GM12878 (cell line): Measurements from ENCODE around the gene TNNT2. TPM values are rescaled to one million over a fixed set of nuclear protein-coding genes. Genes with fewer than 3 reads are reported as not detected.

Source experiments
- ATAC-seq: fragments of 200-7000 bp; cut with Tn5 transposase; 3 replicates; pipeline ENCODE4 v1.9.1; 2020; ENCODE audit warnings: mild to moderate bottlenecking, moderate library complexity
- BruUV-seq: library from RNA; stranded (reverse); fragments of 400-500 nt; replicated peaks from 2 replicates; lab custom pipeline; 2021; lab: Mats Ljungman, UMichigan
- CTCF ChIA-PET: fragments of 300-600 bp; sonication (Branson Sonifier 250); formaldehyde crosslinking; extraction: SDS; loops from one replicate; lab custom pipeline; 2021; ENCODE audit warnings: inconsistent platforms; lab: Yijun Ruan, JAX
- POLR2A ChIA-PET: fragments of 350-600 bp; formaldehyde crosslinking; extraction: SDS; loops from one replicate; lab custom pipeline; 2021; ENCODE audit warnings: inconsistent platforms; lab: Charles Lee
- RAD21 ChIA-PET: fragments of 300-600 bp; sonication (Branson Sonifier 250); formaldehyde crosslinking; loops from one replicate; lab custom pipeline; 2023; ENCODE audit warnings: antibody characterized with exemption; ENCODE audit not compliant: unreplicated experiment; lab: Charles Lee
- SMC1A ChIA-PET: fragments of 300-600 bp; sonication (Branson Sonifier 250); formaldehyde crosslinking; loops from one replicate; lab custom pipeline; 2023; ENCODE audit not compliant: unreplicated experiment, uncharacterized antibody; lab: Charles Lee
- DNase-seq: peaks from one replicate; pipeline ENCODE4 v3.0.0-alpha.2; 2011; ENCODE audit warnings: low read depth, low spot score
- FAIRE-seq: peaks from 3 replicates; lab custom pipeline; 2011; peaks lifted over from hg19 to GRCh38; lab: Jason Lieb, UNC
- H2AFZ ChIP-seq: 2 replicates; pipeline ENCODE4 v1.6.0; 2011; ENCODE audit warnings: low read depth, low read length, control low read depth; ENCODE audit not compliant: control insufficient read depth
- H3K27ac ChIP-seq: 2 replicates; pipeline ENCODE4 v1.5.1; 2011; ENCODE audit warnings: control low read depth; ENCODE audit not compliant: control insufficient read depth, insufficient read depth
- H3K27me3 ChIP-seq, 2 experiments: replicated peaks in 1 of 2; 2 replicates each; pipeline versions ENCODE4 v1.6.0 to v1.6.1; 2011; ENCODE audit warnings: low read length in 1 of 2; ENCODE audit not compliant: control insufficient read depth in 2 of 2, insufficient read depth in 2 of 2
- H3K36me3 ChIP-seq, 2 experiments: 2 replicates each; pipeline ENCODE4 v1.5.1; 2011; ENCODE audit warnings: low read length in 1 of 2; ENCODE audit not compliant: control insufficient read depth in 2 of 2, insufficient read depth in 2 of 2
- H3K4me1 ChIP-seq: 2 replicates; pipeline ENCODE4 v1.6.1; 2011; ENCODE audit warnings: mild to moderate bottlenecking, low read length, moderate library complexity, mixed read lengths; ENCODE audit not compliant: control insufficient read depth, insufficient read depth
- H3K4me2 ChIP-seq: 2 replicates; pipeline ENCODE4 v1.6.0; 2011; ENCODE audit warnings: control low read depth; ENCODE audit not compliant: control insufficient read depth, insufficient read depth
- H3K4me3 ChIP-seq: fragments of 200-600 bp; sonication (generic); 2 replicates; pipeline ENCODE4 v1.5.1; 2016
- H3K79me2 ChIP-seq: 2 replicates; pipeline ENCODE4 v1.6.0; 2011; ENCODE audit warnings: low read length; ENCODE audit not compliant: control insufficient read depth, insufficient read depth
- H3K9ac ChIP-seq: 2 replicates; pipeline ENCODE4 v1.8.0; 2011; ENCODE audit warnings: low read length, control low read depth, mixed read lengths; ENCODE audit not compliant: control insufficient read depth, insufficient read depth
- H3K9me3 ChIP-seq: replicated peaks from 3 replicates; pipeline ENCODE4 v1.5.1; 2011; ENCODE audit warnings: mild to moderate bottlenecking, low read length; ENCODE audit not compliant: control insufficient read depth, insufficient read depth
- H4K20me1 ChIP-seq: 2 replicates; pipeline ENCODE4 v1.6.0; 2011; ENCODE audit not compliant: control insufficient read depth, insufficient read depth
- ATF7 ChIP-seq: fragments of 450-650 bp; IDR thresholded peaks from 2 replicates; pipeline ENCODE4 v1.6.1; 2016; ENCODE audit warnings: low read depth, mild to moderate bottlenecking
- CEBPB ChIP-seq, 2 experiments: fragments of 150-350 bp in 1 of 2; IDR thresholded peaks; 2 replicates each; pipeline ENCODE4 v1.6.1; 2012 to 2014; ENCODE audit warnings: low read depth in 2 of 2, low read length in 2 of 2, borderline replicate concordance in 1 of 2, inconsistent platforms in 1 of 2
- CHD4 ChIP-seq: fragments of 200-600 bp; sonication (generic); IDR thresholded peaks from 2 replicates; pipeline ENCODE4 v1.6.1; 2016; ENCODE audit warnings: mild to moderate bottlenecking
- EP300 ChIP-seq, 2 experiments: fragments of 150-350 bp in 1 of 2; IDR thresholded peaks; 2 replicates each; pipeline ENCODE4 v1.6.1; 2011 to 2012; ENCODE audit warnings: low read depth in 2 of 2, low read length in 2 of 2, borderline replicate concordance in 1 of 2, improper control_type of control experiment in 1 of 2, inconsistent platforms in 1 of 2; ENCODE audit not compliant: control insufficient read depth in 1 of 2
- GABPA ChIP-seq: IDR thresholded peaks from 2 replicates; pipeline ENCODE4 v1.6.1; 2014; ENCODE audit warnings: antibody characterized with exemption, low read depth, mild to moderate bottlenecking, inconsistent platforms
- IKZF2 ChIP-seq, 2 experiments: fragments of 450-650 bp; IDR thresholded peaks; 2 replicates each; pipeline ENCODE4 v1.6.1; 2017; ENCODE audit warnings: mild to moderate bottlenecking in 2 of 2, moderate library complexity in 2 of 2
- JUND ChIP-seq: IDR thresholded peaks from 2 replicates; pipeline ENCODE4 v1.6.1; 2012; ENCODE audit warnings: low read depth, mild to moderate bottlenecking, low read length, improper control_type of control experiment, moderate library complexity
- KAT2A ChIP-seq: conservative IDR thresholded peaks from 2 replicates; pipeline ENCODE4 v1.6.1; 2011; ENCODE audit warnings: low read depth, low read length; ENCODE audit not compliant: control insufficient read depth
- MEF2A ChIP-seq: IDR thresholded peaks from 2 replicates; pipeline ENCODE4 v1.6.1; 2011; ENCODE audit warnings: low read depth, mild to moderate bottlenecking, low read length, moderate library complexity; ENCODE audit not compliant: insufficient read depth
- SREBF1 ChIP-seq: IDR thresholded peaks from 2 replicates; pipeline ENCODE4 v1.6.1; 2012; ENCODE audit warnings: mild to moderate bottlenecking, low read length
- TCF12 ChIP-seq: IDR thresholded peaks from 2 replicates; pipeline ENCODE4 v1.6.1; 2011; ENCODE audit warnings: low read depth, mild to moderate bottlenecking, low read length
- WGBS: methylation state at CpG from one replicate; pipeline ENCODE4 v1.1.6; 2016; ENCODE audit warnings: low lambda C conversion rate; ENCODE audit not compliant: insufficient replicate concordance, insufficient coverage; ENCODE audit errors: missing lambda C conversion rate; 5-methylcytosine and 5-hydroxymethylcytosine counted together
- in situ Hi-C: fragments of 300-500 bp; cut with MboI; formaldehyde crosslinking; loops from 9 replicates; pipeline ENCODE4 v1.14.3; 2018; ENCODE audit warnings: mixed read lengths
- intact Hi-C: fragments of 100-400 bp; cut with micrococcal nuclease; formaldehyde crosslinking; loops from one replicate; pipeline ENCODE4 v1.14.2; 2022; ENCODE audit not compliant: unreplicated experiment
- polyA plus RNA-seq, 11 experiments: library from polyadenylated mRNA; depleted of rRNA in 4 of 11; unstranded in 6 of 11; stranded (reverse) in 5 of 11; fragments of >200 nt; fragmentation: Nextera tagmentation in 4 of 11; fragmentation: Illumina TruSeq in 1 of 11; extraction: Ambion mirVana in 4 of 11; extraction: Trizol in 1 of 11; gene quantifications; 1 replicate in 1 of 11; 2 replicates in 10 of 11; pipeline versions ENCODE4 v1.2.1 to v1.2.3, GENCODE V29; 2011 to 2016; ENCODE audit warnings: inconsistent platforms in 2 of 11, missing spikeins in 2 of 11, low read depth in 1 of 11
- total RNA-seq, 4 experiments: library from RNA; depleted of rRNA in 3 of 4; stranded (reverse); fragments of >200 nt in 3 of 4; fragmentation: Illumina TruSeq in 1 of 4; extraction: Trizol in 1 of 4; gene quantifications; 2 replicates each; pipeline versions ENCODE4 v1.2.1 to v1.2.3, GENCODE V29; 2013 to 2021
- TF ChIP-seq, protein P1 (sequence below): fragments of 450-650 bp; IDR thresholded peaks from 2 replicates; pipeline ENCODE4 v1.6.1; 2016; ENCODE audit warnings: mild to moderate bottlenecking, moderate library complexity, borderline replicate concordance
- TF ChIP-seq, protein P2 (sequence below): IDR thresholded peaks from 2 replicates; pipeline ENCODE4 v1.6.1; 2012; ENCODE audit warnings: low read depth, low read length, improper control_type of control experiment
- TF ChIP-seq, protein P3 (sequence below): IDR thresholded peaks from 2 replicates; pipeline ENCODE4 v1.6.1; 2011; ENCODE audit warnings: borderline replicate concordance, low read depth, mild to moderate bottlenecking, moderate library complexity, low read length; ENCODE audit not compliant: insufficient read depth, poor library complexity, severe bottlenecking

Gene TNNT2
- total and polyA plus RNA-seq, 10 of the 15 experiments (the other 5 are each of a cell fraction or from before 2014, with no cell fraction given) = 2.2 TPM; not detected in 9

DNA sequence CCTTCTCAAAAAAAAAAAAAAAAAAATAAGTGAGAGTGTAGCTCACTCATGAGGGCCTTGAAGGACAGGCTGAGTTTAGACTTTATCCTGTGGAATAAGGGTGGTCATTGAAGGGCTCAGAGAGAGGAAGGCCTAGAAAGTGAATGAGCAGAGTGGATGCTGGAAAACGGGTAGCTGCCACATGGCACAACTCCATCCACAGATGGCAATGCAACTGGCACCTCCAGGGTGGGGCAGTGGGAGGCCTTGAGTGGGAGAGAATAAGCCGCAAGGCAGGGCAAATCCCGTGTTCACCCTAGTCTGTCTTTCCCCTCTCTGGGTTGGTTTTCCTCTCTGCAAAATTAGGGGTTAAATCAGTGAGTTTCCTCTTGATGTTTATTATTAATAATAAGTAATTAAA, 41.0 kb upstream of the TNNT2 start:
- no peak for DNase-seq
- BruUV-seq = no TSS peak
- Histone ChIP-seq H3K4me3 (no peak overlapping the region), H2AFZ (no peak overlapping the region), H3K79me2 (no peaks in the 10 kb centered on the region), H3K9ac (no peak overlapping the region), H3K4me2 (no peak overlapping the region), H3K27me3 (no peaks in the 10 kb centered on the region; a peak in 2 of 4 replicates), H4K20me1 (no peaks in the 10 kb centered on the region), H3K9me3 (no peaks in the 10 kb centered on the region), H3K4me1 (peaks cover 8% of the 10 kb centered on the region), H3K36me3 (no peaks in the 10 kb centered on the region), H3K27ac (no peak overlapping the region)
- TF ChIP-seq, protein P1, sequence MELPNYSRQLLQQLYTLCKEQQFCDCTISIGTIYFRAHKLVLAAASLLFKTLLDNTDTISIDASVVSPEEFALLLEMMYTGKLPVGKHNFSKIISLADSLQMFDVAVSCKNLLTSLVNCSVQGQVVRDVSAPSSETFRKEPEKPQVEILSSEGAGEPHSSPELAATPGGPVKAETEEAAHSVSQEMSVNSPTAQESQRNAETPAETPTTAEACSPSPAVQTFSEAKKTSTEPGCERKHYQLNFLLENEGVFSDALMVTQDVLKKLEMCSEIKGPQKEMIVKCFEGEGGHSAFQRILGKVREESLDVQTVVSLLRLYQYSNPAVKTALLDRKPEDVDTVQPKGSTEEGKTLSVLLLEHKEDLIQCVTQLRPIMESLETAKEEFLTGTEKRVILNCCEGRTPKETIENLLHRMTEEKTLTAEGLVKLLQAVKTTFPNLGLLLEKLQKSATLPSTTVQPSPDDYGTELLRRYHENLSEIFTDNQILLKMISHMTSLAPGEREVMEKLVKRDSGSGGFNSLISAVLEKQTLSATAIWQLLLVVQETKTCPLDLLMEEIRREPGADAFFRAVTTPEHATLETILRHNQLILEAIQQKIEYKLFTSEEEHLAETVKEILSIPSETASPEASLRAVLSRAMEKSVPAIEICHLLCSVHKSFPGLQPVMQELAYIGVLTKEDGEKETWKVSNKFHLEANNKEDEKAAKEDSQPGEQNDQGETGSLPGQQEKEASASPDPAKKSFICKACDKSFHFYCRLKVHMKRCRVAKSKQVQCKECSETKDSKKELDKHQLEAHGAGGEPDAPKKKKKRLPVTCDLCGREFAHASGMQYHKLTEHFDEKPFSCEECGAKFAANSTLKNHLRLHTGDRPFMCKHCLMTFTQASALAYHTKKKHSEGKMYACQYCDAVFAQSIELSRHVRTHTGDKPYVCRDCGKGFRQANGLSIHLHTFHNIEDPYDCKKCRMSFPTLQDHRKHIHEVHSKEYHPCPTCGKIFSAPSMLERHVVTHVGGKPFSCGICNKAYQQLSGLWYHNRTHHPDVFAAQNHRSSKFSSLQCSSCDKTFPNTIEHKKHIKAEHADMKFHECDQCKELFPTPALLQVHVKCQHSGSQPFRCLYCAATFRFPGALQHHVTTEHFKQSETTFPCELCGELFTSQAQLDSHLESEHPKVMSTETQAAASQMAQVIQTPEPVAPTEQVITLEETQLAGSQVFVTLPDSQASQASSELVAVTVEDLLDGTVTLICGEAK = no peak
- no peak for TF ChIP-seq JUND
- no peak for TF ChIP-seq ATF7
- no peak for TF ChIP-seq IKZF2 (IDR thresholded peaks at IDR 0.05)
- no peak for TF ChIP-seq GABPA
- TF ChIP-seq, protein P2, sequence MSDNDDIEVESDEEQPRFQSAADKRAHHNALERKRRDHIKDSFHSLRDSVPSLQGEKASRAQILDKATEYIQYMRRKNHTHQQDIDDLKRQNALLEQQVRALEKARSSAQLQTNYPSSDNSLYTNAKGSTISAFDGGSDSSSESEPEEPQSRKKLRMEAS = no peak
- TF ChIP-seq SREBF1 = no peak
- TF ChIP-seq KAT2A = no peak
- TF ChIP-seq EP300 (IDR thresholded peaks at IDR 0.05; ENCODE audit: borderline replicate concordance in 1 of 2, control insufficient read depth in 1 of 2, low read depth in 2 of 2, low read length in 2 of 2) = no peak
- TF ChIP-seq MEF2A = no peak
- no peak for TF ChIP-seq TCF12
- no peak for TF ChIP-seq CEBPB (IDR thresholded peaks at IDR 0.05; ENCODE audit: borderline replicate concordance in 1 of 2, low read depth in 2 of 2, low read length in 2 of 2)
- TF ChIP-seq CHD4 = no peak
- TF ChIP-seq, protein P3, sequence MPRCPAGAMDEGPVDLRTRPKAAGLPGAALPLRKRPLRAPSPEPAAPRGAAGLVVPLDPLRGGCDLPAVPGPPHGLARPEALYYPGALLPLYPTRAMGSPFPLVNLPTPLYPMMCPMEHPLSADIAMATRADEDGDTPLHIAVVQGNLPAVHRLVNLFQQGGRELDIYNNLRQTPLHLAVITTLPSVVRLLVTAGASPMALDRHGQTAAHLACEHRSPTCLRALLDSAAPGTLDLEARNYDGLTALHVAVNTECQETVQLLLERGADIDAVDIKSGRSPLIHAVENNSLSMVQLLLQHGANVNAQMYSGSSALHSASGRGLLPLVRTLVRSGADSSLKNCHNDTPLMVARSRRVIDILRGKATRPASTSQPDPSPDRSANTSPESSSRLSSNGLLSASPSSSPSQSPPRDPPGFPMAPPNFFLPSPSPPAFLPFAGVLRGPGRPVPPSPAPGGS = no peak
- ChIA-PET CTCF (interaction anchor here (0.8 to 2.4 kb wide), 9 partner anchors 8 to 94 kb away, joined by 3 to 8 read pairs (median 5); no protein-coding TSS in a partner anchor), SMC1A (interaction anchor here (0.6 to 1.8 kb wide), 5 partner anchors 13 to 85 kb away, joined by 3 to 5 read pairs (median 4); no protein-coding TSS in a partner anchor), POLR2A (interaction anchor here (0.6 to 0.7 kb wide), 2 partner anchors 189 to 408 kb away, joined by 3 to 5 read pairs; no protein-coding TSS in a partner anchor), RAD21 (interaction anchor here (1.0 to 2.7 kb wide), 3 partner anchors 10 to 33 kb away, joined by 3 to 12 read pairs (median 4); no protein-coding TSS in a partner anchor)
- WGBS = 33% methylated on average over 3 of the region's 3 CpGs
- in situ Hi-C loops (no loop called here), intact Hi-C loops (no loop called here)
- FAIRE-seq = no peak
- ATAC-seq = no peak
